Immature natural killer cell (primary cell): ENCODE data around the gene ARHGEF28. TPM values are rescaled to one million over a fixed set of nuclear protein-coding genes. Genes with fewer than 3 reads are reported as not detected.

Experiments used
- DNase-seq, 3 donors: peaks; one replicate each; pipeline ENCODE4 v3.0.0; 2022; ENCODE audit warnings: mixed read lengths in 1 of 3
- H3K27ac Mint-ChIP-seq, 6 donors: one replicate each; pipeline ENCODE4 v1.8.0; 2020; ENCODE audit warnings: mixed read lengths in 6 of 6, mild to moderate bottlenecking in 5 of 6, inconsistent platforms in 4 of 6, moderate library complexity in 3 of 6
- H3K27me3 Mint-ChIP-seq, 3 donors: one replicate each; pipeline ENCODE4 v1.8.0; 2020 to 2021; ENCODE audit warnings: low read depth in 3 of 3, mild to moderate bottlenecking in 3 of 3, mixed read lengths in 3 of 3, moderate library complexity in 3 of 3, inconsistent platforms in 1 of 3
- H3K36me3 Mint-ChIP-seq, 3 donors: one replicate each; pipeline ENCODE4 v1.8.0; 2020; ENCODE audit warnings: mixed read lengths in 3 of 3, inconsistent platforms in 2 of 3, mild to moderate bottlenecking in 2 of 3
- H3K4me1 Mint-ChIP-seq, 2 donors: one replicate each; pipeline ENCODE4 v1.8.0; 2020; ENCODE audit warnings: inconsistent platforms in 2 of 2, mild to moderate bottlenecking in 2 of 2, mixed read lengths in 2 of 2, moderate library complexity in 1 of 2
- H3K4me3 Mint-ChIP-seq, 5 donors: one replicate each; pipeline ENCODE4 v1.8.0; 2020; ENCODE audit warnings: mild to moderate bottlenecking in 5 of 5, mixed read lengths in 5 of 5, inconsistent platforms in 3 of 5, moderate library complexity in 3 of 5
- H3K9me3 Mint-ChIP-seq, 6 donors: one replicate each; pipeline ENCODE4 v1.8.0; 2020; ENCODE audit warnings: mild to moderate bottlenecking in 6 of 6, mixed read lengths in 6 of 6, inconsistent platforms in 4 of 6, moderate library complexity in 3 of 6
- polyA plus RNA-seq, 3 donors: library from polyadenylated mRNA; unstranded; fragments of 300-500 nt; fragmentation: Illumina TruSeq; gene quantifications; one replicate each; pipeline ENCODE4 v1.2.3, GENCODE V29; 2021

ARHGEF28 gene
- polyA plus RNA-seq, 3 donors from 2014 or later, result 0.66 to 0.85 TPM; not detected in 1

DNA sequence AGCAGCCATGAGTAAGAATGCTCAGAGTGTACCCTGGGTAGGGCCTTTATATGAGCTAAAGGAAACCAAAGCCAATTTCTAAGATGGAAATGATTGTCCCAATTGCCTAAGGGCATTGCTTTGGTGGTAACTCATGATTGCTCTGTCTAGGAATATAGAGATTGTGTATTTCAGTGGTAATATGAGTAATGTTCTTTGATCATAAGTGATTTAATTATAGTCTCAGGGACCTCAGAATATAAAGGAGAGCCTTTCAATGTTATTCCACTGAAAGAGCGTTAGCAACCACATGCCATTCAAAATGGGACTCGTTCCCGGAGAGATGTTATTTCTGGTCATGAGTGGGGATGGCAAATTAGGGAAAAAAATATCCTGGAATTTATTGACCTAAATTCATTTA lies 340.5 kb downstream of the ARHGEF28 start:
- no peaks in the 10 kb centered on the region for H3K9me3 Mint-ChIP-seq
- H3K36me3 Mint-ChIP-seq, result no peaks in the 10 kb centered on the region
- H3K4me1 Mint-ChIP-seq, result no peaks in the 10 kb centered on the region
- DNase-seq, result no peak
- H3K27ac Mint-ChIP-seq, result no peak overlapping the region
- no peak overlapping the region for H3K4me3 Mint-ChIP-seq
- peaks cover 2 to 16% (median 5%) of the 10 kb centered on the region in 3 donors for H3K27me3 Mint-ChIP-seq

DNA sequence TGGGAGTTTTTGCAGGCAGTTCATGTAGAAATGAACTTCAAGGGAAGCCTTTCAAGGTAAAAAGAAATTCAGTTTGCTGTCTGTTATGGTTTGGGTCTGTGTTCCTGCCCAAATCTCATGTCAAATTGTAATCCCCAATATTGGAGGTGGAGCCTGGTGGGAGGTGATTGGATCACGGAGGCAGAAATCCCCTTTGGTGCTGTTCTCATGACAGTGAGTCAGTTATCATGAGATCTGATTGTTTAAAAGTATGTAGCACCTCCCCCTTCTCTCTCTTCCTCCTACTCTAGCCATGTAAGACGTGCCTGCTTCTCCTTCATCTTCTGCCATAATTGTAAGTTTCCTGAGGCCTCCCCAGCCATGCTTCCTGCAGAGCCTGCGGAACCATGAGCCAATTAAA lies 341.4 kb downstream of the ARHGEF28 start:
- Mint-ChIP-seq H3K27me3 (peaks cover 2 to 14% (median 5%) of the 10 kb centered on the region in 3 donors), H3K36me3 (no peaks in the 10 kb centered on the region), H3K4me1 (no peaks in the 10 kb centered on the region), H3K9me3 (no peaks in the 10 kb centered on the region), H3K27ac (no peak overlapping the region), H3K4me3 (no peak overlapping the region)
- DNase-seq, result no peak

DNA sequence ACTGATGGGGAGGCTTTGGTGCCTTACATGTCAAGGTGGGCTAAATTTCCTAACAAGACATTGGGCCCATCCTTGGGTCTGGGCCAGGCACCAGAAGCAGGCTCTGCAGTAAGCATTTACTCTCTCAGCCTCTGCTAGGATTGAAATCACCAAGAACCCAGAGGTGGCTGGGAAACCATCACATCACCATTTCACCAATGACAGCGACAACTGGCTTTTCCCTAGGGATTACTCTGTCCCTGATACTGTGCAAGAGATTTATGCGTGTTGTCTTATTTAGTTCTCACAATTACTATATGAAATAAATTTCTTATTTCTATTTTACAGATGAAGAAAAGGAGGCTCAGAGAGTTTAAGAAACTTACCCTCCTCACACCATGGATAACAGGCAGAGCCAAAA lies 342.2 kb downstream of the ARHGEF28 start:
- H3K4me3 Mint-ChIP-seq, result no peak overlapping the region

DNA sequence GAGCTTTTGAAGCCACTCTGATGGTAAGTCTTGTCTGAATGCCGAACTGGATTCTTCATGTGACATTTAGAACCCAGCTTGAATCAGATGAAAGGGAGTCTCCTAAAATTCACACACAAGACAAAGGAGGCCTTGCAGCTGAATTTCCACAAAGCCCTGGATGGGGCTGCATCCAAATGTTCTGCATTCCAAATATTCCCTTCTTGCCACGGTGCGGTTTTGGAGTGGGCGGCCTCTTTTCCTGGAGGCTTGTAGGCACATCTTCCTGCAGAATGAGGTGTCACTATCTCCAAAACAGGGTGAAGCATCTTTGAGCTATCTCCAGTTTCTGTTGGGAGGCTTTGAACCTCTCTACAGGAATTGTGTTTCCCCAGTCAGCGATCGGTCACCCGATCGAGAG lies 342.7 kb downstream of the ARHGEF28 start:
- peaks cover 2 to 15% (median 5%) of the 10 kb centered on the region in 3 donors for H3K27me3 Mint-ChIP-seq
- no peaks in the 10 kb centered on the region for H3K36me3 Mint-ChIP-seq
- H3K4me3 Mint-ChIP-seq, result no peak overlapping the region
- DNase-seq, result no peak
- no peaks in the 10 kb centered on the region for H3K4me1 Mint-ChIP-seq
- no peaks in the 10 kb centered on the region for H3K9me3 Mint-ChIP-seq
- no peak overlapping the region for H3K27ac Mint-ChIP-seq

More for the DNA sequence above, 342.2 kb downstream of the ARHGEF28 start:
- H3K4me1 Mint-ChIP-seq, result no peaks in the 10 kb centered on the region
- DNase-seq, result no peak
- peaks cover 2 to 15% (median 5%) of the 10 kb centered on the region in 3 donors for H3K27me3 Mint-ChIP-seq
- no peaks in the 10 kb centered on the region for H3K9me3 Mint-ChIP-seq
- H3K27ac Mint-ChIP-seq, result no peak overlapping the region
- H3K36me3 Mint-ChIP-seq, result no peaks in the 10 kb centered on the region

DNA sequence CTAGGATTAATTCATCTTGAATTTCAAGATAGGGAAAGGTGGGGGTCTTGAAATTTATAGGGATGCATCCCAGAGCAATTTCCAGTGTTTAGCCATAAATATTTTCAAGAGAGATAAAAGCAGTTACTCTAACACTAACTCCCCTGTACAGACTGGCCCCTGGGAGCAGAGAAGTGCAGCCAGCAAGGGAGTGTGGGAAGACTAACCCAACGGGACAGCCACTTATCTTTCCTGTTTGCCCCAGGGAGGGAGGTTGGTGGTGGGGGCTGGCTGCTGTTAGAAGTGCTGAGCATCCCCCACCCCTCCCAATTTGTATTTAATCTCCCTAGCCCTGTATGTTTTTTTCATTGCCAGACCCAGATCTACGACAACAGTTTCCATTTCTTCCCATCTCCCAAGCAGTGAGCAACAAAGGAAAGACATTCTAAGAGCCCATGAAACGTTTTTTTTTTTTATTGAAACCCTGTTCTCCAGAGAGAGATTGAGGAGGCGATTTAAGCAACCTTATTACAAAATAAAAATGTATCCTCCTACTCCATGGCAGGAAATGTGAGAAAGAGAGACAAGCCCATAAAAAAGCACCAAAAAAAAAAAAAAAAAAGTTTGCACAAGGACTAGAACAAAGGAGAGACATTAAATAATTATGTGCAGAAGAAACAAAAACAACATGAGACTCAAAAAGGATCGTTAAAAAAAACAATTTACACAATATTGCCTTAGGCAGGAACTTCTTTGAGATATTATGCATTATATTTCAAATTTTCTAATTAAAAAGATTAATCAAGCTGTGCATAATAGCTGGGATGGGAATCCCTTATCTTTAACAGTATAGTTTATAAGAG lies 343.4 kb downstream of the ARHGEF28 start:
- H3K27ac Mint-ChIP-seq, result no peak overlapping the region
- no peaks in the 10 kb centered on the region for H3K36me3 Mint-ChIP-seq
- no peaks in the 10 kb centered on the region for H3K4me1 Mint-ChIP-seq
- H3K27me3 Mint-ChIP-seq, result peaks cover 2 to 10% (median 2%) of the 10 kb centered on the region in 3 donors
- H3K4me3 Mint-ChIP-seq, result no peak overlapping the region
- DNase-seq, result no peak
- H3K9me3 Mint-ChIP-seq, result no peaks in the 10 kb centered on the region

GRCh38 chr5:73971326-73971725 lies 345.3 kb downstream of the ARHGEF28 start:
- Mint-ChIP-seq H3K4me3 (no peak overlapping the region), H3K27me3 (peaks cover 2 to 10% (median 2%) of the 10 kb centered on the region in 3 donors), H3K36me3 (no peaks in the 10 kb centered on the region), H3K27ac (no peak overlapping the region), H3K4me1 (no peaks in the 10 kb centered on the region), H3K9me3 (no peaks in the 10 kb centered on the region)
- no peak for DNase-seq

DNA sequence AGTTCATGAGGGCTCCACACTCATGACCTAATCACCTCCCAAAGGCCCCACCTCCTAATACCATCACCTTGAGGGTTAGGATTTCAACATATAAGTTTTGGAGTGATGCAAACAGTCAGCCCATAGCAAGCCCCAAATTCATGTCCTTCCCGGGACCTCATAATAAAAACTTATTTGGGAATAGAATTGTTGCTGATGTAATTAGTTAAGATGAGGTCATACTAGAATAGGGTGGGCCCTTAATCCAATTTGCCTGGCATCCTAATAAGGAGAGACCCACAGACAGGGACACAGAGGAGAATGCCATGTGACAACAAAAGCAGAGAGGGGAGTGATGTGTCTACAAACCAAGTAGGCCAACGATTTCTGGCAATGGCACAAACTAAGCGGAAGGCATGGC lies 347.1 kb downstream of the ARHGEF28 start:
- Mint-ChIP-seq H3K27ac (no peak overlapping the region), H3K4me1 (no peaks in the 10 kb centered on the region)

GRCh38 chr5:73974871-73975360 lies 348.9 kb downstream of the ARHGEF28 start:
- Mint-ChIP-seq H3K36me3 (no peaks in the 10 kb centered on the region), H3K4me3 (no peak overlapping the region)

More for the DNA sequence above, 347.1 kb downstream of the ARHGEF28 start:
- H3K36me3 Mint-ChIP-seq, result no peaks in the 10 kb centered on the region
- peaks cover 0 to 10% (median 2%) of the 10 kb centered on the region in 3 donors for H3K27me3 Mint-ChIP-seq
- H3K4me3 Mint-ChIP-seq, result no peak overlapping the region
- no peak for DNase-seq
- H3K9me3 Mint-ChIP-seq, result no peaks in the 10 kb centered on the region

DNA sequence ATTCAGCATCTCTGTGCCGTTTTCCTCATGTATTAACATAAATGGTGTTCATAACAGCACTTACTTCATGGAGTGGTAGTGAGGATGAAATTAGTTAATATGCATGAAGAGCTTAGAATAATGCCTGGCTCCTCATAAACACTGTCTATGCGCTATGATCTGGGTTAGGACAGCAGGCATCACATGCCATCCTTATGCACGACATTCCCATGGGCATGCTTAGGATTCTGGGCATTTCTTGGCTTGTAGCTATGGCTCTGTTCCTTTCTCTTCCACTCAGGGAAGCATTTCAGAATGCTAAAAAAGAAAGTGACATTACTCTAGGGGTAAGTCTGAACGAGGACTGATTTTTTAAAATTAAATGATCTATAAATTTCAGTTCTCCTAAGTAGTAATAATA lies 349.8 kb downstream of the ARHGEF28 start:
- H3K27me3 Mint-ChIP-seq, result peaks cover 0 to 3% (median 0%) of the 10 kb centered on the region in 3 donors
- no peaks in the 10 kb centered on the region for H3K4me1 Mint-ChIP-seq

More at GRCh38 chr5:73974871-73975360, 348.9 kb downstream of the ARHGEF28 start:
- DNase-seq, result no peak
- H3K9me3 Mint-ChIP-seq, result no peaks in the 10 kb centered on the region
- H3K4me1 Mint-ChIP-seq, result no peaks in the 10 kb centered on the region
- H3K27me3 Mint-ChIP-seq, result peaks cover 0 to 10% (median 2%) of the 10 kb centered on the region in 3 donors
- no peak overlapping the region for H3K27ac Mint-ChIP-seq

GRCh38 chr5:73977146-73977545 lies 351.1 kb downstream of the ARHGEF28 start:
- Mint-ChIP-seq H3K4me1 (no peaks in the 10 kb centered on the region), H3K4me3 (no peak overlapping the region), H3K9me3 (no peaks in the 10 kb centered on the region), H3K27me3 (peaks cover 0 to 3% (median 0%) of the 10 kb centered on the region in 3 donors), H3K27ac (no peak overlapping the region), H3K36me3 (no peaks in the 10 kb centered on the region)
- DNase-seq, result no peak

More for the DNA sequence above, 349.8 kb downstream of the ARHGEF28 start:
- no peaks in the 10 kb centered on the region for H3K36me3 Mint-ChIP-seq
- no peak overlapping the region for H3K4me3 Mint-ChIP-seq
- no peak for DNase-seq
- H3K27ac Mint-ChIP-seq, result no peak overlapping the region
- no peaks in the 10 kb centered on the region for H3K9me3 Mint-ChIP-seq

DNA sequence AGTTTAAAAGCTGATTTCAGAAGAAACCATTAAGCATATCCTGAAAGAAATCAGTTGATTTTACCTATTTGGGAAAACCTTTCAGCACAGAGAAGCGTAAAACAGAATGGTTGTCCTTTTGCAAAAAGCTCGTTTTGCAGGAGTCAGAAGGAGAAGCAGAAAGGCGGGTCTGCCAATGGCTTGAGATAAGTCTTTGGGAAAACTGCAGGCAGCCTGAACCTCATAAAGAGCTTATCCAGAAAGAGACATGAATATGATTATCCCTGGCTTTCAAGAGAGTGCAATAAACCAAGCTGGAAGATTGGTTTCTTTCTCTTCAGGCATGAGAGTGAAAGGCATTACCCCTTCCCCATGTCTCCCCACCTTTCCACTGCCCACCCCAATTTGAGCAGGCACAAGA lies 353.3 kb downstream of the ARHGEF28 start:
- Mint-ChIP-seq H3K9me3 (no peaks in the 10 kb centered on the region), H3K4me3 (no peak overlapping the region), H3K4me1 (no peaks in the 10 kb centered on the region), H3K36me3 (no peaks in the 10 kb centered on the region), H3K27ac (no peak overlapping the region), H3K27me3 (no peaks in the 10 kb centered on the region)
- no peak for DNase-seq

DNA sequence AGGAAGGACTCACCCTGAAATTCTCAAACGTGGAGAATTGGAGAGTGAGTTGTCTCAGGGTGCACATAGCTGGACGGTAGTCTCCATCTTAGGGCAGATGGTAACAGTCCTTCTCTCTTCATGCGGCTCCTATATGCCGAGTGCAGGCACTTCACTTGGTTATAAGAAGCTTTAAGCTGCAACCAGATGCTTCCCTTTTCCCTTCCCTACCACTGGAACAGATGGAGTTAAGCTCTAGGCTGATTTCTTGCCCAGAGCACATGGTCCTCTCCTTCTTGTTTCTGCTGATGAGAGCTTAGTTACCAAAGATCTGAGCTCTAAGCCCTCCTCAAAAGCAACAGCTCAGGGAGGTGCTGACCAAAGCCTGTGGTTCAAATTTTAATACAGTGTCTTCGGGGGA lies 355.7 kb downstream of the ARHGEF28 start:
- Mint-ChIP-seq H3K4me1 (no peaks in the 10 kb centered on the region), H3K4me3 (no peak overlapping the region), H3K27ac (no peak overlapping the region), H3K36me3 (no peaks in the 10 kb centered on the region), H3K9me3 (peaks cover 0 to 2% (median 0%) of the 10 kb centered on the region in 6 donors), H3K27me3 (no peaks in the 10 kb centered on the region)
- DNase-seq, result no peak

DNA sequence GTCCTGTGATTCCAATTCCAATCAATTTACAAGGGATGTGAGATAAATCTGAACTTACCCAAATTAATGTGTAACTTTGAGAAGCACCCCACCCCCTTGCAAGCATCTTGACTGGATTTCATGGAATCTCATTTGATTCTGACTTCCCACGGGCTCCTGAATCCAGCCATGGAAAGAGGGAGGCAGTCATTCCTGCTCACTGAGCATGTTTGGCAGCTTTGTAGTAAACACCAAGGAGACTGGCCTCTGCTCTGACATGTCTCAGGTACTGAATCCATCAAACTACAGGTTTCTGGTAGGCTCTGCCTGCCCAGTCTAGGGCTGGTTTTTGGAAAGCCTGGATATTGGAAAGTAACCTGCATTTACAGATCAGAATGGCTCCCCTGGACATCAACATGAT lies 357.6 kb downstream of the ARHGEF28 start:
- DNase-seq, result no peak
- no peaks in the 10 kb centered on the region for H3K4me1 Mint-ChIP-seq
- H3K4me3 Mint-ChIP-seq, result no peak overlapping the region
- H3K27ac Mint-ChIP-seq, result no peak overlapping the region
- peaks cover 0 to 2% (median 0%) of the 10 kb centered on the region in 6 donors for H3K9me3 Mint-ChIP-seq
- H3K36me3 Mint-ChIP-seq, result no peaks in the 10 kb centered on the region
- H3K27me3 Mint-ChIP-seq, result no peaks in the 10 kb centered on the region

GRCh38 chr5:73985145-73985544 lies 359.1 kb downstream of the ARHGEF28 start:
- H3K27me3 Mint-ChIP-seq, result peaks cover 0 to 5% (median 0%) of the 10 kb centered on the region in 3 donors
- H3K4me1 Mint-ChIP-seq, result no peaks in the 10 kb centered on the region
- H3K27ac Mint-ChIP-seq, result no peak overlapping the region
- peaks cover 0 to 2% (median 0%) of the 10 kb centered on the region in 6 donors for H3K9me3 Mint-ChIP-seq
- DNase-seq, result no peak
- no peaks in the 10 kb centered on the region for H3K36me3 Mint-ChIP-seq
- H3K4me3 Mint-ChIP-seq, result no peak overlapping the region
